ENCODE results near the gene FBN1.

- TF ChIP-seq CTCF (IDR thresholded peaks at IDR 0.05): no peak
- no peak for TF ChIP-seq POLR2A (IDR thresholded peaks at IDR 0.05)
Measured at GRCh38 chr15:48564690-48565089, 80.8 kb downstream of the FBN1 start.

Measured in thyroid gland (tissue), 4 donors.